Liver (tissue), 9 donors: Measurements from ENCODE around the gene ALX3. TPM values are rescaled to one million over a fixed set of nuclear protein-coding genes. Genes with fewer than 3 reads are reported as not detected.
A peak's percentile ranks its signal among the peaks of the same experiment; 100 is the strongest.

Source experiments
- DNase-seq: peaks from one replicate; pipeline ENCODE4 v3.0.0-alpha.2; 2017; ENCODE audit warnings: low spot score
- H3K27ac ChIP-seq, 2 donors: one replicate each; pipeline ENCODE4 v1.7.0; 2013; ENCODE audit warnings: inconsistent platforms in 2 of 2, low read length in 2 of 2, control low read depth in 1 of 2, low read depth in 1 of 2, mild to moderate bottlenecking in 1 of 2
- H3K27me3 ChIP-seq, 4 donors: one replicate each; pipeline versions ENCODE4 v1.6.1 to v1.7.0; 2013; ENCODE audit warnings: low read length in 3 of 4, inconsistent platforms in 1 of 4, mild to moderate bottlenecking in 1 of 4, moderate library complexity in 1 of 4; ENCODE audit not compliant: control insufficient read depth in 4 of 4, insufficient read depth in 4 of 4
- H3K36me3 ChIP-seq, 4 donors: one replicate each; pipeline versions ENCODE4 v1.6.1 to v1.7.0; 2013; ENCODE audit warnings: low read length in 3 of 4, mild to moderate bottlenecking in 3 of 4, low read depth in 1 of 4, moderate library complexity in 1 of 4; ENCODE audit not compliant: control insufficient read depth in 4 of 4, insufficient read depth in 3 of 4
- H3K4me1 ChIP-seq, 4 donors: one replicate each; pipeline versions ENCODE4 v1.6.1 to v1.7.0; 2013; ENCODE audit warnings: low read length in 3 of 4, mild to moderate bottlenecking in 3 of 4, moderate library complexity in 1 of 4; ENCODE audit not compliant: control insufficient read depth in 4 of 4, insufficient read depth in 4 of 4
- H3K4me3 ChIP-seq, 3 donors: one replicate each; pipeline versions ENCODE4 v1.6.1 to v1.7.0; 2013; ENCODE audit warnings: low read length in 3 of 3, control low read depth in 1 of 3, low read depth in 1 of 3, mild to moderate bottlenecking in 1 of 3
- H3K9ac ChIP-seq, 2 donors: one replicate each; pipeline ENCODE4 v1.7.0; 2013; ENCODE audit warnings: low read length in 2 of 2, mild to moderate bottlenecking in 2 of 2, moderate library complexity in 2 of 2, control low read depth in 1 of 2, low read depth in 1 of 2
- H3K9me3 ChIP-seq, 4 donors: one replicate each; pipeline versions ENCODE4 v1.6.1 to v1.7.0; 2013; ENCODE audit warnings: low read length in 3 of 4; ENCODE audit not compliant: control insufficient read depth in 4 of 4
- EGR1 ChIP-seq, 2 donors: IDR thresholded peaks; 2 replicates each; pipeline ENCODE4 v1.6.1; 2016 to 2018; ENCODE audit warnings: antibody characterized with exemption in 2 of 2, low read depth in 2 of 2
- FOXA1 ChIP-seq: IDR thresholded peaks from 2 replicates; pipeline ENCODE4 v1.6.1; 2016; ENCODE audit warnings: antibody characterized with exemption
- FOXA2 ChIP-seq: IDR thresholded peaks from 2 replicates; pipeline ENCODE4 v1.6.1; 2016; ENCODE audit warnings: antibody characterized with exemption
- GABPA ChIP-seq, 2 donors: IDR thresholded peaks in 1 of 2; conservative IDR thresholded peaks in 1 of 2; 2 replicates each; pipeline ENCODE4 v1.6.1; 2016; ENCODE audit warnings: antibody characterized with exemption in 2 of 2, mild to moderate bottlenecking in 1 of 2, moderate library complexity in 1 of 2
- HNF4A ChIP-seq, 2 donors: conservative IDR thresholded peaks; 2 replicates each; pipeline ENCODE4 v1.6.1; 2016; ENCODE audit warnings: antibody characterized with exemption in 2 of 2, mild to moderate bottlenecking in 2 of 2
- HNF4G ChIP-seq: IDR thresholded peaks from 2 replicates; pipeline ENCODE4 v1.6.1; 2016; ENCODE audit warnings: antibody characterized with exemption
- JUND ChIP-seq, 2 donors: IDR thresholded peaks; 2 replicates each; pipeline ENCODE4 v1.6.1; 2016; ENCODE audit warnings: antibody characterized with exemption in 2 of 2
- NR2F2 ChIP-seq: IDR thresholded peaks from 2 replicates; pipeline ENCODE4 v1.6.1; 2016; ENCODE audit warnings: antibody characterized with exemption
- RAD21 ChIP-seq, 2 donors: IDR thresholded peaks; 2 replicates each; pipeline ENCODE4 v1.6.1; 2016; ENCODE audit warnings: antibody characterized with exemption in 2 of 2, mild to moderate bottlenecking in 2 of 2
- RXRA ChIP-seq, 2 donors: IDR thresholded peaks; 2 replicates each; pipeline ENCODE4 v1.6.1; 2017 to 2018; ENCODE audit warnings: antibody characterized with exemption in 2 of 2, mild to moderate bottlenecking in 1 of 2
- SP1 ChIP-seq: IDR thresholded peaks from 2 replicates; pipeline ENCODE4 v1.6.1; 2018; ENCODE audit warnings: antibody characterized with exemption, mild to moderate bottlenecking
- TAF1 ChIP-seq: conservative IDR thresholded peaks from 2 replicates; pipeline ENCODE4 v1.6.1; 2016; ENCODE audit warnings: antibody characterized with exemption, mild to moderate bottlenecking
- YY1 ChIP-seq: IDR thresholded peaks from 2 replicates; pipeline ENCODE4 v1.6.1; 2016; ENCODE audit warnings: antibody characterized with exemption, mild to moderate bottlenecking
- WGBS: extraction: QIAGEN DNeasy Blood & Tissue Kit; methylation state at CpG from one replicate; pipeline ENCODE4 v1.1.7; 2013; 5-methylcytosine and 5-hydroxymethylcytosine counted together
- polyA plus RNA-seq, 2 donors: library from polyadenylated mRNA; stranded (reverse) in 1 of 2; unstranded in 1 of 2; fragments of 200-250 nt in 1 of 2; fragments of >200 nt in 1 of 2; fragmentation: Nextera tagmentation in 1 of 2; extraction: Ambion mirVana in 1 of 2; gene quantifications; one replicate each; pipeline versions ENCODE4 v1.2.1 to v1.2.3, GENCODE V29; 2013 to 2015
- total RNA-seq, 2 donors: library from RNA; depleted of rRNA; stranded (reverse); fragments of >200 nt; gene quantifications; one replicate each; pipeline ENCODE4 v1.2.3, GENCODE V29; 2014
- TF ChIP-seq, protein P1 (sequence below): IDR thresholded peaks from 2 replicates; pipeline ENCODE4 v1.6.1; 2016; ENCODE audit warnings: antibody characterized with exemption
- TF ChIP-seq, protein P2 (sequence below): IDR thresholded peaks from 2 replicates; pipeline ENCODE4 v1.6.1; 2016; ENCODE audit warnings: antibody characterized with exemption, mild to moderate bottlenecking
- TF ChIP-seq, protein P3 (sequence below): fragments of 150-350 bp; IDR thresholded peaks from 2 replicates; pipeline ENCODE4 v1.5.1; 2017; ENCODE audit warnings: improper control_type of control experiment, low read depth, low read length; ENCODE audit not compliant: missing input control
- TF ChIP-seq, protein P4 (sequence below): IDR thresholded peaks from 2 replicates; pipeline ENCODE4 v1.6.1; 2016; ENCODE audit warnings: antibody characterized with exemption
- TF ChIP-seq, protein P5 (sequence below): IDR thresholded peaks from 2 replicates; pipeline ENCODE4 v1.6.1; 2016; ENCODE audit warnings: antibody characterized with exemption
- donor health status: healthy.
- donor health status: healthy.
- donor health status: healthy.
- donor health status: healthy.
- donor health status: healthy.

Gene ALX3
- total and polyA plus RNA-seq, 4 donors: not detected

DNA sequence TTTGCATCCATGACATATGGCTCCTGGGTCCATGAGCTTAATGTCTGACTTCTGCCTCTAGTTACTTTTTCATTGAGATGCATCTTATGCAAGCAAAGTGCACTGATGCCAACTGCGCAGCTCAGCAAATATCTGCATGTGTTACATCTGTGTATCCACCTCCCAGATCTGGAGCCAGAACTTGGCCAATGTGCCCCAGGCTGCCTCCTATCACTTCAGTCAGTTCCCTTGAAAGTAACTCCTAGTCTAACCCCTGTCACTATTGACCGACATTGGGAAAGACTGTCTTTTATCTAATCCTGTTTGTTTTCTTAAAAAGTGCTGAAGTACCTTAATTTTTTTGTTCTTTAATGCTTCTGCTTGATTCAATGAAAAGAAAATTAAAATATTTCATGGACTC is 22.5 kb upstream of the ALX3 start:
- TF ChIP-seq, protein P1, sequence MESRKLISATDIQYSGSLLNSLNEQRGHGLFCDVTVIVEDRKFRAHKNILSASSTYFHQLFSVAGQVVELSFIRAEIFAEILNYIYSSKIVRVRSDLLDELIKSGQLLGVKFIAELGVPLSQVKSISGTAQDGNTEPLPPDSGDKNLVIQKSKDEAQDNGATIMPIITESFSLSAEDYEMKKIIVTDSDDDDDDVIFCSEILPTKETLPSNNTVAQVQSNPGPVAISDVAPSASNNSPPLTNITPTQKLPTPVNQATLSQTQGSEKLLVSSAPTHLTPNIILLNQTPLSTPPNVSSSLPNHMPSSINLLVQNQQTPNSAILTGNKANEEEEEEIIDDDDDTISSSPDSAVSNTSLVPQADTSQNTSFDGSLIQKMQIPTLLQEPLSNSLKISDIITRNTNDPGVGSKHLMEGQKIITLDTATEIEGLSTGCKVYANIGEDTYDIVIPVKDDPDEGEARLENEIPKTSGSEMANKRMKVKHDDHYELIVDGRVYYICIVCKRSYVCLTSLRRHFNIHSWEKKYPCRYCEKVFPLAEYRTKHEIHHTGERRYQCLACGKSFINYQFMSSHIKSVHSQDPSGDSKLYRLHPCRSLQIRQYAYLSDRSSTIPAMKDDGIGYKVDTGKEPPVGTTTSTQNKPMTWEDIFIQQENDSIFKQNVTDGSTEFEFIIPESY: peak; percentile 66
- TF ChIP-seq TAF1 (no peak), EGR1 (IDR thresholded peaks at IDR 0.05; ENCODE audit: low read depth in 2 of 2) (peak in 1 of 2 donors; percentile 23), YY1 (no peak), RXRA (IDR thresholded peaks at IDR 0.05) (peak; percentile 60 to 80), FOXA2 (peak; percentile 67), FOXA1 (peak; percentile 17), JUND (IDR thresholded peaks at IDR 0.05) (peak in 1 of 2 donors; percentile 79), RAD21 (IDR thresholded peaks at IDR 0.05) (no peak), NR2F2 (no peak), SP1 (peak; percentile 52), HNF4A (conservative IDR thresholded peaks at IDR 0.05) (peak; percentile 73 to 80), HNF4G (no peak), GABPA (IDR thresholded peaks at IDR 0.05 in 1 of 2, conservative IDR thresholded peaks at IDR 0.05 in 1 of 2) (no peak)
- TF ChIP-seq, protein P2, sequence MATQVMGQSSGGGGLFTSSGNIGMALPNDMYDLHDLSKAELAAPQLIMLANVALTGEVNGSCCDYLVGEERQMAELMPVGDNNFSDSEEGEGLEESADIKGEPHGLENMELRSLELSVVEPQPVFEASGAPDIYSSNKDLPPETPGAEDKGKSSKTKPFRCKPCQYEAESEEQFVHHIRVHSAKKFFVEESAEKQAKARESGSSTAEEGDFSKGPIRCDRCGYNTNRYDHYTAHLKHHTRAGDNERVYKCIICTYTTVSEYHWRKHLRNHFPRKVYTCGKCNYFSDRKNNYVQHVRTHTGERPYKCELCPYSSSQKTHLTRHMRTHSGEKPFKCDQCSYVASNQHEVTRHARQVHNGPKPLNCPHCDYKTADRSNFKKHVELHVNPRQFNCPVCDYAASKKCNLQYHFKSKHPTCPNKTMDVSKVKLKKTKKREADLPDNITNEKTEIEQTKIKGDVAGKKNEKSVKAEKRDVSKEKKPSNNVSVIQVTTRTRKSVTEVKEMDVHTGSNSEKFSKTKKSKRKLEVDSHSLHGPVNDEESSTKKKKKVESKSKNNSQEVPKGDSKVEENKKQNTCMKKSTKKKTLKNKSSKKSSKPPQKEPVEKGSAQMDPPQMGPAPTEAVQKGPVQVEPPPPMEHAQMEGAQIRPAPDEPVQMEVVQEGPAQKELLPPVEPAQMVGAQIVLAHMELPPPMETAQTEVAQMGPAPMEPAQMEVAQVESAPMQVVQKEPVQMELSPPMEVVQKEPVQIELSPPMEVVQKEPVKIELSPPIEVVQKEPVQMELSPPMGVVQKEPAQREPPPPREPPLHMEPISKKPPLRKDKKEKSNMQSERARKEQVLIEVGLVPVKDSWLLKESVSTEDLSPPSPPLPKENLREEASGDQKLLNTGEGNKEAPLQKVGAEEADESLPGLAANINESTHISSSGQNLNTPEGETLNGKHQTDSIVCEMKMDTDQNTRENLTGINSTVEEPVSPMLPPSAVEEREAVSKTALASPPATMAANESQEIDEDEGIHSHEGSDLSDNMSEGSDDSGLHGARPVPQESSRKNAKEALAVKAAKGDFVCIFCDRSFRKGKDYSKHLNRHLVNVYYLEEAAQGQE: no peak
- TF ChIP-seq, protein P3, sequence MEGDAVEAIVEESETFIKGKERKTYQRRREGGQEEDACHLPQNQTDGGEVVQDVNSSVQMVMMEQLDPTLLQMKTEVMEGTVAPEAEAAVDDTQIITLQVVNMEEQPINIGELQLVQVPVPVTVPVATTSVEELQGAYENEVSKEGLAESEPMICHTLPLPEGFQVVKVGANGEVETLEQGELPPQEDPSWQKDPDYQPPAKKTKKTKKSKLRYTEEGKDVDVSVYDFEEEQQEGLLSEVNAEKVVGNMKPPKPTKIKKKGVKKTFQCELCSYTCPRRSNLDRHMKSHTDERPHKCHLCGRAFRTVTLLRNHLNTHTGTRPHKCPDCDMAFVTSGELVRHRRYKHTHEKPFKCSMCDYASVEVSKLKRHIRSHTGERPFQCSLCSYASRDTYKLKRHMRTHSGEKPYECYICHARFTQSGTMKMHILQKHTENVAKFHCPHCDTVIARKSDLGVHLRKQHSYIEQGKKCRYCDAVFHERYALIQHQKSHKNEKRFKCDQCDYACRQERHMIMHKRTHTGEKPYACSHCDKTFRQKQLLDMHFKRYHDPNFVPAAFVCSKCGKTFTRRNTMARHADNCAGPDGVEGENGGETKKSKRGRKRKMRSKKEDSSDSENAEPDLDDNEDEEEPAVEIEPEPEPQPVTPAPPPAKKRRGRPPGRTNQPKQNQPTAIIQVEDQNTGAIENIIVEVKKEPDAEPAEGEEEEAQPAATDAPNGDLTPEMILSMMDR: no peak
- TF ChIP-seq, protein P4, sequence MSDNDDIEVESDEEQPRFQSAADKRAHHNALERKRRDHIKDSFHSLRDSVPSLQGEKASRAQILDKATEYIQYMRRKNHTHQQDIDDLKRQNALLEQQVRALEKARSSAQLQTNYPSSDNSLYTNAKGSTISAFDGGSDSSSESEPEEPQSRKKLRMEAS: no peak
- TF ChIP-seq, protein P5, sequence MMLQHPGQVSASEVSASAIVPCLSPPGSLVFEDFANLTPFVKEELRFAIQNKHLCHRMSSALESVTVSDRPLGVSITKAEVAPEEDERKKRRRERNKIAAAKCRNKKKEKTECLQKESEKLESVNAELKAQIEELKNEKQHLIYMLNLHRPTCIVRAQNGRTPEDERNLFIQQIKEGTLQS: no peak

More for the DNA sequence above, 22.5 kb upstream of the ALX3 start:
- no peak overlapping the region for H3K4me3 ChIP-seq
- H3K27ac ChIP-seq: no peak overlapping the region
- H3K9me3 ChIP-seq: no peaks in the 10 kb centered on the region
- no peak overlapping the region for H3K9ac ChIP-seq
- 48% methylated on average over 2 of the region's 2 CpGs for WGBS
- H3K27me3 ChIP-seq: no peaks in the 10 kb centered on the region
- peaks cover 0 to 23% (median 17%) of the 10 kb centered on the region in 4 donors for H3K4me1 ChIP-seq
- no peak for DNase-seq
- H3K36me3 ChIP-seq: no peaks in the 10 kb centered on the region
